ENCODE data around the gene HDAC10. TPM values are rescaled to one million over a fixed set of nuclear protein-coding genes. Genes with fewer than 3 reads are reported as not detected.

The HDAC10 gene
- polyA plus RNA-seq, 1 of the 3 experiments (the other 2 are of a cell fraction) = 51.9 TPM

DNA sequence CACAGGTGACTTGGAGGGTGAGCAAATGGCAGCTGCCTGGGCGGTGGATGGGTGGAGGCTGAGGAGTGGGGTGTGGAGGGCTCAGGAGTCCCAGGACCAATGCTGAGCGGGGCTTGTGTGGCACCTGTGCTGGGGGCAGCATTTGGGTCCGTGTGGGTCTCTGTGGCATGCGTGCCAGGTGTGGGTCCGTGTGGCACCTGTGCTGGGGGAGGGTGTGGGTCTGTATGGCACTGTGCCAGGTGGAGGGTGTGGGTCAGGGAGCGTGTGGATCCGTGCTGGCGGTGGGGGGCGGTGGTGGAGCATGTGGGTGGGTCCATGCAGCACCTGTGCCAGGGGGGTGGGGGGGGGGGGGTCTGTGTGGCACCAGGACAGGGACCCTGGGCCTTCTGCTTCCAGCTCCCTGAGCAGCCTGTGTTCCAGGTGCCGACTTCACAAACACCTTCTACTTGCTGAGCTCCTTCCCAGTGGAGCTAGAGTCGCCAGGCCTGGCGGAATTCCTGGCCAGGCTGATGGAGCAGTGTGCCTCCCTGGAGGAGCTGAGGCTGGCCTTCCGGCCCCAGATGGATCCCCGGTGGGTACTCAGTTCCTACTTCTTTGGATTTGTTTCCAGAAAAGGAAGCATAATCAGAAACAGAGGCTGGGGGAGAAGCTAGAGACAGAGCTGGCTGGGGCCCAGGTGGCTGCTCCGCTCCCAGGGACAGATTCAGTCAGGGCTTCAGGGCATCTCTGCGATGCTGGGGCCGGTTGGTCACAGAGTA is 35.6 kb downstream of the HDAC10 start:
- Histone ChIP-seq H3K9me3 (no peaks in the 10 kb centered on the region), H3K9ac (no peak overlapping the region), H3K36me3 (replicated peaks in 1 of 2; ENCODE audit: control insufficient read depth in 1 of 2, insufficient read depth in 2 of 2, low read length in 1 of 2) (peaks cover 40 to 63% of the 10 kb centered on the region in 2 experiments), H3K4me3 (ENCODE audit: low read depth in 2 of 2, low read length in 1 of 2) (no peak overlapping the region), H3F3A (replicated peaks; ENCODE audit: insufficient read depth) (peaks cover 10% of the 10 kb centered on the region), H4K20me1 (ENCODE audit: insufficient read depth) (peaks cover 20% of the 10 kb centered on the region; the same call in 1 of the 2 replicates), H3K27ac (ENCODE audit: low read depth in 2 of 2, low read length in 1 of 2) (peak overlapping the region in 1 of 2 experiments; percentile 12; a peak in 1 of 4 replicates), H3K79me2 (ENCODE audit: insufficient read depth) (peaks cover 26% of the 10 kb centered on the region), H3K27me3 (ENCODE audit: insufficient read depth) (no peaks in the 10 kb centered on the region), H3K9me2 (no peaks in the 10 kb centered on the region), H3K4me2 (no peak overlapping the region), H2AFZ (ENCODE audit: low read depth) (no peak overlapping the region), H3K4me1 (ENCODE audit: control insufficient read depth in 1 of 2, insufficient read depth in 2 of 2, low read depth in 1 of 2, low read length in 1 of 2) (peaks cover 0 to 22% of the 10 kb centered on the region in 2 experiments; a peak in 1 of 4 replicates)
- 86% methylated on average over 12 of the region's 17 CpGs for WGBS (ENCODE audit: low lambda C conversion rate)
- CTCF ChIA-PET = interaction anchor here (1.1 to 1.8 kb wide), 4 partner anchors 9 to 68 kb away, joined by 3 to 10 read pairs (median 6); no protein-coding TSS in a partner anchor
- POLR2A ChIA-PET = no interaction called here
- no peak for TF ChIP-seq RAD21 (IDR thresholded peaks at IDR 0.05; ENCODE audit: low read length)
- TF ChIP-seq YY1 (IDR thresholded peaks at IDR 0.05; ENCODE audit: low read depth) = no peak
- no peak for TF ChIP-seq FOSL2 (IDR thresholded peaks at IDR 0.05; ENCODE audit: borderline replicate concordance, low read depth)
- no peak for TF ChIP-seq RFX5 (IDR thresholded peaks at IDR 0.05; ENCODE audit: low read length)
- TF ChIP-seq, protein P1, sequence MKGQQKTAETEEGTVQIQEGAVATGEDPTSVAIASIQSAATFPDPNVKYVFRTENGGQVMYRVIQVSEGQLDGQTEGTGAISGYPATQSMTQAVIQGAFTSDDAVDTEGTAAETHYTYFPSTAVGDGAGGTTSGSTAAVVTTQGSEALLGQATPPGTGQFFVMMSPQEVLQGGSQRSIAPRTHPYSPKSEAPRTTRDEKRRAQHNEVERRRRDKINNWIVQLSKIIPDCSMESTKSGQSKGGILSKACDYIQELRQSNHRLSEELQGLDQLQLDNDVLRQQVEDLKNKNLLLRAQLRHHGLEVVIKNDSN (IDR thresholded peaks at IDR 0.05; ENCODE audit: borderline replicate concordance, low read depth) = no peak
- TF ChIP-seq MXI1 (IDR thresholded peaks at IDR 0.05; ENCODE audit: low read depth, low read length) = no peak
- TF ChIP-seq, protein P2, sequence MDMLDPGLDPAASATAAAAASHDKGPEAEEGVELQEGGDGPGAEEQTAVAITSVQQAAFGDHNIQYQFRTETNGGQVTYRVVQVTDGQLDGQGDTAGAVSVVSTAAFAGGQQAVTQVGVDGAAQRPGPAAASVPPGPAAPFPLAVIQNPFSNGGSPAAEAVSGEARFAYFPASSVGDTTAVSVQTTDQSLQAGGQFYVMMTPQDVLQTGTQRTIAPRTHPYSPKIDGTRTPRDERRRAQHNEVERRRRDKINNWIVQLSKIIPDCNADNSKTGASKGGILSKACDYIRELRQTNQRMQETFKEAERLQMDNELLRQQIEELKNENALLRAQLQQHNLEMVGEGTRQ (IDR thresholded peaks at IDR 0.05; ENCODE audit: borderline replicate concordance, low read depth, low read length) = no peak
- no peak for TF ChIP-seq GABPA (IDR thresholded peaks at IDR 0.05; ENCODE audit: low read depth)
- no peak for TF ChIP-seq CHD2 (IDR thresholded peaks at IDR 0.05; ENCODE audit: low read length, partially characterized antibody)
- TF ChIP-seq, protein P3, sequence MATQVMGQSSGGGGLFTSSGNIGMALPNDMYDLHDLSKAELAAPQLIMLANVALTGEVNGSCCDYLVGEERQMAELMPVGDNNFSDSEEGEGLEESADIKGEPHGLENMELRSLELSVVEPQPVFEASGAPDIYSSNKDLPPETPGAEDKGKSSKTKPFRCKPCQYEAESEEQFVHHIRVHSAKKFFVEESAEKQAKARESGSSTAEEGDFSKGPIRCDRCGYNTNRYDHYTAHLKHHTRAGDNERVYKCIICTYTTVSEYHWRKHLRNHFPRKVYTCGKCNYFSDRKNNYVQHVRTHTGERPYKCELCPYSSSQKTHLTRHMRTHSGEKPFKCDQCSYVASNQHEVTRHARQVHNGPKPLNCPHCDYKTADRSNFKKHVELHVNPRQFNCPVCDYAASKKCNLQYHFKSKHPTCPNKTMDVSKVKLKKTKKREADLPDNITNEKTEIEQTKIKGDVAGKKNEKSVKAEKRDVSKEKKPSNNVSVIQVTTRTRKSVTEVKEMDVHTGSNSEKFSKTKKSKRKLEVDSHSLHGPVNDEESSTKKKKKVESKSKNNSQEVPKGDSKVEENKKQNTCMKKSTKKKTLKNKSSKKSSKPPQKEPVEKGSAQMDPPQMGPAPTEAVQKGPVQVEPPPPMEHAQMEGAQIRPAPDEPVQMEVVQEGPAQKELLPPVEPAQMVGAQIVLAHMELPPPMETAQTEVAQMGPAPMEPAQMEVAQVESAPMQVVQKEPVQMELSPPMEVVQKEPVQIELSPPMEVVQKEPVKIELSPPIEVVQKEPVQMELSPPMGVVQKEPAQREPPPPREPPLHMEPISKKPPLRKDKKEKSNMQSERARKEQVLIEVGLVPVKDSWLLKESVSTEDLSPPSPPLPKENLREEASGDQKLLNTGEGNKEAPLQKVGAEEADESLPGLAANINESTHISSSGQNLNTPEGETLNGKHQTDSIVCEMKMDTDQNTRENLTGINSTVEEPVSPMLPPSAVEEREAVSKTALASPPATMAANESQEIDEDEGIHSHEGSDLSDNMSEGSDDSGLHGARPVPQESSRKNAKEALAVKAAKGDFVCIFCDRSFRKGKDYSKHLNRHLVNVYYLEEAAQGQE (IDR thresholded peaks at IDR 0.05; ENCODE audit: low read depth, low read length) = no peak
- TF ChIP-seq RCOR1 (IDR thresholded peaks at IDR 0.05; ENCODE audit: low read length) = no peak
- TF ChIP-seq SIN3A (IDR thresholded peaks at IDR 0.05; ENCODE audit: borderline replicate concordance, low read depth, low read length) = no peak
- TF ChIP-seq, protein P4, sequence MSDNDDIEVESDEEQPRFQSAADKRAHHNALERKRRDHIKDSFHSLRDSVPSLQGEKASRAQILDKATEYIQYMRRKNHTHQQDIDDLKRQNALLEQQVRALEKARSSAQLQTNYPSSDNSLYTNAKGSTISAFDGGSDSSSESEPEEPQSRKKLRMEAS (IDR thresholded peaks at IDR 0.05; ENCODE audit: low read depth) = no peak
- no peak for TF ChIP-seq SMC3 (IDR thresholded peaks at IDR 0.05; ENCODE audit: low read depth, low read length)
- no peak for TF ChIP-seq EZH2phosphoT487 (IDR thresholded peaks at IDR 0.05; ENCODE audit: borderline replicate concordance, low read depth)
- no peak for TF ChIP-seq FOXJ3 (CRISPR knock-in tag; IDR thresholded peaks at IDR 0.05)
- TF ChIP-seq, protein P5, sequence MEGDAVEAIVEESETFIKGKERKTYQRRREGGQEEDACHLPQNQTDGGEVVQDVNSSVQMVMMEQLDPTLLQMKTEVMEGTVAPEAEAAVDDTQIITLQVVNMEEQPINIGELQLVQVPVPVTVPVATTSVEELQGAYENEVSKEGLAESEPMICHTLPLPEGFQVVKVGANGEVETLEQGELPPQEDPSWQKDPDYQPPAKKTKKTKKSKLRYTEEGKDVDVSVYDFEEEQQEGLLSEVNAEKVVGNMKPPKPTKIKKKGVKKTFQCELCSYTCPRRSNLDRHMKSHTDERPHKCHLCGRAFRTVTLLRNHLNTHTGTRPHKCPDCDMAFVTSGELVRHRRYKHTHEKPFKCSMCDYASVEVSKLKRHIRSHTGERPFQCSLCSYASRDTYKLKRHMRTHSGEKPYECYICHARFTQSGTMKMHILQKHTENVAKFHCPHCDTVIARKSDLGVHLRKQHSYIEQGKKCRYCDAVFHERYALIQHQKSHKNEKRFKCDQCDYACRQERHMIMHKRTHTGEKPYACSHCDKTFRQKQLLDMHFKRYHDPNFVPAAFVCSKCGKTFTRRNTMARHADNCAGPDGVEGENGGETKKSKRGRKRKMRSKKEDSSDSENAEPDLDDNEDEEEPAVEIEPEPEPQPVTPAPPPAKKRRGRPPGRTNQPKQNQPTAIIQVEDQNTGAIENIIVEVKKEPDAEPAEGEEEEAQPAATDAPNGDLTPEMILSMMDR (IDR thresholded peaks at IDR 0.05) = no peak
- no peak for TF ChIP-seq TEAD4 (IDR thresholded peaks at IDR 0.05; ENCODE audit: borderline replicate concordance, insufficient read depth)
- TF ChIP-seq NFIC (IDR thresholded peaks at IDR 0.05; ENCODE audit: borderline replicate concordance) = no peak
- no peak for TF ChIP-seq NRF1 (IDR thresholded peaks at IDR 0.05; ENCODE audit: low read depth, low read length)
- no peak for DNase-seq
